HG03175 (cell line): ENCODE data around the gene KLHL1.

ENCODE experiments used
- ATAC-seq: cut with Tn5 transposase; IDR thresholded peaks from one replicate; pipeline ENCODE4 v1.9.1; 2021; ENCODE audit warnings: mild to moderate bottlenecking, moderate library complexity; ENCODE audit not compliant: unreplicated experiment

The KLHL1 gene

GRCh38 chr13:70016116-70016515 lies 92.1 kb downstream of the KLHL1 start:
- no peak for ATAC-seq

GRCh38 chr13:70014337-70014736 lies 93.9 kb downstream of the KLHL1 start:
- no peak for ATAC-seq

GRCh38 chr13:69999875-70000274 lies 108.4 kb downstream of the KLHL1 start:
- ATAC-seq: no peak

- no peak for ATAC-seq
Measured at GRCh38 chr13:69997061-69997460, 111.2 kb downstream of the KLHL1 start.

- no peak for ATAC-seq
Measured at GRCh38 chr13:69980799-69981198, 127.5 kb downstream of the KLHL1 start.

GRCh38 chr13:69975496-69975895 lies 132.8 kb downstream of the KLHL1 start:
- no peak for ATAC-seq

- no peak for ATAC-seq
Measured at GRCh38 chr13:69970520-69970919, 137.7 kb downstream of the KLHL1 start.

GRCh38 chr13:69959046-69959445 lies 149.2 kb downstream of the KLHL1 start:
- no peak for ATAC-seq

GRCh38 chr13:69956839-69957238 lies 151.4 kb downstream of the KLHL1 start:
- ATAC-seq: no peak

- ATAC-seq: no peak
Measured at GRCh38 chr13:69956349-69956748, 151.9 kb downstream of the KLHL1 start.

GRCh38 chr13:69955271-69955670 lies 153.0 kb downstream of the KLHL1 start:
- no peak for ATAC-seq

GRCh38 chr13:69951412-69951811 lies 156.8 kb downstream of the KLHL1 start:
- no peak for ATAC-seq

- no peak for ATAC-seq
Measured at GRCh38 chr13:69950160-69950559, 158.1 kb downstream of the KLHL1 start.

- ATAC-seq: peak; percentile 98
Measured at GRCh38 chr13:69948016-69948415, 160.2 kb downstream of the KLHL1 start.

- ATAC-seq: peak; percentile 15
Measured at GRCh38 chr13:69947582-69947981, 160.7 kb downstream of the KLHL1 start.

- ATAC-seq: no peak
Measured at GRCh38 chr13:69946511-69946910, 161.7 kb downstream of the KLHL1 start.

GRCh38 chr13:69935043-69935442 lies 173.2 kb downstream of the KLHL1 start:
- ATAC-seq: peak; percentile 84

- no peak for ATAC-seq
Measured at GRCh38 chr13:69928262-69928661, 180.0 kb downstream of the KLHL1 start.

GRCh38 chr13:69921156-69921555 lies 187.1 kb downstream of the KLHL1 start:
- no peak for ATAC-seq

- ATAC-seq: no peak
Measured at GRCh38 chr13:69912630-69913029, 195.6 kb downstream of the KLHL1 start.

GRCh38 chr13:69910800-69911199 lies 197.5 kb downstream of the KLHL1 start:
- ATAC-seq: no peak

GRCh38 chr13:69904784-69905183 lies 203.5 kb downstream of the KLHL1 start:
- no peak for ATAC-seq

- ATAC-seq: no peak
Measured at GRCh38 chr13:69903081-69903480, 205.2 kb downstream of the KLHL1 start.

GRCh38 chr13:69882451-69882850 lies 225.8 kb downstream of the KLHL1 start:
- no peak for ATAC-seq
